Esophagus squamous epithelium (tissue), 4 donors: Measurements from ENCODE around the gene FZD4.

Experiments used
- CTCF ChIP-seq, 6 experiments: fragments of 450-650 bp in 4 of 6; fragments of 200-600 bp in 2 of 6; sonication (generic) in 2 of 6; IDR thresholded peaks; one replicate each; pipeline ENCODE4 v1.5.1; 2016 to 2019; ENCODE audit warnings: antibody characterized with exemption in 6 of 6, mild to moderate bottlenecking in 4 of 6, moderate library complexity in 4 of 6
- POLR2A ChIP-seq, 4 donors: fragments of 450-650 bp; IDR thresholded peaks; one replicate each; pipeline ENCODE4 v1.6.1; 2017; ENCODE audit warnings: antibody characterized with exemption in 4 of 4, mild to moderate bottlenecking in 4 of 4, moderate library complexity in 3 of 4

- TF ChIP-seq CTCF (IDR thresholded peaks at IDR 0.05): no peak
- no peak for TF ChIP-seq POLR2A (IDR thresholded peaks at IDR 0.05)
These were observed 28.2 kb downstream of the FZD4 start for GRCh38 chr11:86926975-86927374.
